ENCODE measurements around the gene PLA2R1. TPM values are rescaled to one million over a fixed set of nuclear protein-coding genes. Genes with fewer than 3 reads are reported as not detected.

Gene PLA2R1
- total and polyA plus RNA-seq, 10 of the 15 experiments (the other 5 are each of a cell fraction or from before 2014, with no cell fraction given), result 0.01 to 0.05 (median 0.02) TPM; not detected in 6

DNA sequence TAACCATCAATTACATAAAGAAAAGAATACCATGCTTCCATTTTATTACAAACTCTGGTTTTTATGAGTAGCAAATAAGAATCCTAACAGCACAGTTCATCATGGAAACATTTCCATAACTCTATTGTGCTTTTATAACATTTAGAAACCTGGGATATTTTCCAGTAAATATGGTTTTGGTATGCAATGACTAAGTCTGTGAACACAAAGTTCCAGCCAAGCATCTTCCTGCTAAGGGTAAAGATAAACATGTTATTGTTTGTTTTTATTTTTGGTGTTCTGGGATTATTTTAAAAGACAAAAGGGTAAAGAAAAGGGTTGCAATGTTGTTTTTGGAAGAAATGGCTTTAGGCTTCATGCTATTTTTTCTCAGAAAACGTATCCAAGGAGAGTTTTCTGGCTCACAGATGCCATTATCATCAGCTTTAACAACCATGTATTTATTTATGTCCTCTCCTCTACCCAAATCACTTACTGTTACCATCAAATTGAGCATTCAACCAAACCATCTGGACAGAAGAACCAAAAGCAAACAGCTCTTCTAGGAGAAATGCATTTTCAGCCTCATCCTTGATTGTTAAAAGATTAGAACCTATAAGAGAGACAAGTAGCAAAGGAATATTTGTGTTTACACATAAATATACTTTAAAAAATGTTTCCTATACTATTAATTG is 116.0 kb downstream of the PLA2R1 start:
- Histone ChIP-seq H3K4me1 (ENCODE audit: control insufficient read depth, insufficient read depth, low read length) (no peaks in the 10 kb centered on the region), H2AFZ (ENCODE audit: control insufficient read depth, low read depth, low read length) (no peak overlapping the region), H3K4me3 (no peak overlapping the region), H3K9ac (ENCODE audit: control insufficient read depth, insufficient read depth, low read length) (no peak overlapping the region), H3K27me3 (replicated peaks in 1 of 2; ENCODE audit: control insufficient read depth in 2 of 2, insufficient read depth in 2 of 2, low read length in 1 of 2) (no peaks in the 10 kb centered on the region), H3K79me2 (ENCODE audit: control insufficient read depth, insufficient read depth, low read length) (no peaks in the 10 kb centered on the region), H3K9me3 (replicated peaks; ENCODE audit: control insufficient read depth, insufficient read depth, low read length) (no peaks in the 10 kb centered on the region), H4K20me1 (ENCODE audit: control insufficient read depth, insufficient read depth) (no peaks in the 10 kb centered on the region), H3K27ac (ENCODE audit: control insufficient read depth, insufficient read depth) (no peak overlapping the region), H3K36me3 (ENCODE audit: control insufficient read depth in 2 of 2, insufficient read depth in 2 of 2, low read length in 1 of 2) (no peaks in the 10 kb centered on the region), H3K4me2 (ENCODE audit: control insufficient read depth, insufficient read depth) (no peak overlapping the region)
- SMC1A ChIA-PET (ENCODE audit: uncharacterized antibody, unreplicated experiment), result interaction anchor here (0.8 to 2.7 kb wide), 7 partner anchors 9 to 68 kb away, joined by 3 to 12 read pairs (median 4); no protein-coding TSS in a partner anchor
- DNase-seq (ENCODE audit: low read depth, low spot score), result no peak
- CTCF ChIA-PET, result interaction anchor here (0.5 to 4.6 kb wide), 4 partner anchors 7 to 131 kb away, joined by 4 to 26 read pairs (median 9); no protein-coding TSS in a partner anchor
- intact Hi-C loops (cut with micrococcal nuclease; ENCODE audit: unreplicated experiment) (no loop called here), in situ Hi-C loops (cut with MboI) (no loop called here)
- no peak for ATAC-seq
- TF ChIP-seq HDGF (IDR thresholded peaks at IDR 0.05) (no peak), KAT2A (conservative IDR thresholded peaks at IDR 0.05; ENCODE audit: control insufficient read depth, low read depth, low read length) (no peak), TCF7 (IDR thresholded peaks at IDR 0.05; ENCODE audit: borderline replicate concordance) (no peak), RFX5 (IDR thresholded peaks at IDR 0.05; ENCODE audit: low read depth, low read length) (no peak), KDM1A (IDR thresholded peaks at IDR 0.05; ENCODE audit: borderline replicate concordance) (no peak), ZNF207 (IDR thresholded peaks at IDR 0.05; ENCODE audit: borderline replicate concordance) (no peak), NFYA (IDR thresholded peaks at IDR 0.05; ENCODE audit: borderline replicate concordance, low read depth, low read length) (no peak), SMARCA5 (IDR thresholded peaks at IDR 0.05) (no peak), PAX5 (IDR thresholded peaks at IDR 0.05; ENCODE audit: borderline replicate concordance, low read depth, low read length) (no peak), MTA2 (IDR thresholded peaks at IDR 0.05; ENCODE audit: low read depth) (no peak), BCLAF1 (IDR thresholded peaks at IDR 0.05) (no peak), SPI1 (IDR thresholded peaks at IDR 0.05; ENCODE audit: borderline replicate concordance, insufficient read depth, low read depth, low read length) (no peak), POLR2AphosphoS5 (IDR thresholded peaks at IDR 0.05; ENCODE audit: low read length) (no peak), RELA (IDR thresholded peaks at IDR 0.05; ENCODE audit: borderline replicate concordance, partially characterized antibody) (no peak), HSF1 (IDR thresholded peaks at IDR 0.05; ENCODE audit: low read depth, low read length) (no peak), RB1 (IDR thresholded peaks at IDR 0.05; ENCODE audit: borderline replicate concordance) (no peak), POLR2AphosphoS2 (IDR thresholded peaks at IDR 0.05; ENCODE audit: low read depth, low read length) (no peak), NRF1 (conservative IDR thresholded peaks at IDR 0.05; ENCODE audit: low read depth, low read length) (no peak), ASH2L (IDR thresholded peaks at IDR 0.05; ENCODE audit: borderline replicate concordance, low read depth) (no peak)
- no TSS peak for BruUV-seq (replicated peaks)
- WGBS (ENCODE audit: insufficient coverage, insufficient replicate concordance, low lambda C conversion rate, missing lambda C conversion rate), result 0% methylated on average over 1 of the region's 1 CpG
- RAD21 ChIA-PET (ENCODE audit: unreplicated experiment), result interaction anchor here (0.7 to 1.1 kb wide), 3 partner anchors 14 to 236 kb away, joined by 3 read pairs; no protein-coding TSS in a partner anchor
- peak; percentile 23 for FAIRE-seq
- POLR2A ChIA-PET, result interaction anchor here (1.2 kb wide), 1 partner anchor 31 kb away, joined by 3 read pairs; no protein-coding TSS in a partner anchor
